ENCODE data around the gene ABCC9. TPM values are rescaled to one million over a fixed set of nuclear protein-coding genes. Genes with fewer than 3 reads are reported as not detected.

ABCC9 gene
- total RNA-seq, 4 donors from 2014 or later, result 76.1 to 140 (median 118) TPM

DNA sequence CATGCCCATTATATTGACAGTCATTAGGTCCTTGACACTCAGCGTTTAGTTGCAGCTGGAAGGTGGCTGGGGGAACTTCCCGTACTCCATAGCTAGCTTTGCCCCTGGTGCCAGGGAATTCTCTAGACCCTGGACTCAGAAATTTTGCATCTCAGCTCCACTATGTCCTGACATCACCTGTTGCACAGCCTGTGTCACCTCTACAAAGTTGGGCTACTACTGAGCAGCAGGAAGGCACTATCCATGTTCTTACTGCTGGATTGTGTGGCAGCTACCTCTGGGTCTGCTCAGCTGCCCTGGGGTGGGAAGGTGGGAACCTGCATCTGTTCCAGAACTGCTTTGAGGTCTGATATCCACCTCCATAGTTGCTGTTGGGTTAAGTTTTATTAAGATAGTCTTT lies 177.7 kb downstream of the ABCC9 start:
- no peaks in the 10 kb centered on the region for H3K4me1 ChIP-seq
- intact Hi-C loops (cut with DNase I; ENCODE audit: low total_unique reads), result no loop called here
- TF ChIP-seq POLR2A (IDR thresholded peaks at IDR 0.05), result no peak
- TF ChIP-seq, protein P1, sequence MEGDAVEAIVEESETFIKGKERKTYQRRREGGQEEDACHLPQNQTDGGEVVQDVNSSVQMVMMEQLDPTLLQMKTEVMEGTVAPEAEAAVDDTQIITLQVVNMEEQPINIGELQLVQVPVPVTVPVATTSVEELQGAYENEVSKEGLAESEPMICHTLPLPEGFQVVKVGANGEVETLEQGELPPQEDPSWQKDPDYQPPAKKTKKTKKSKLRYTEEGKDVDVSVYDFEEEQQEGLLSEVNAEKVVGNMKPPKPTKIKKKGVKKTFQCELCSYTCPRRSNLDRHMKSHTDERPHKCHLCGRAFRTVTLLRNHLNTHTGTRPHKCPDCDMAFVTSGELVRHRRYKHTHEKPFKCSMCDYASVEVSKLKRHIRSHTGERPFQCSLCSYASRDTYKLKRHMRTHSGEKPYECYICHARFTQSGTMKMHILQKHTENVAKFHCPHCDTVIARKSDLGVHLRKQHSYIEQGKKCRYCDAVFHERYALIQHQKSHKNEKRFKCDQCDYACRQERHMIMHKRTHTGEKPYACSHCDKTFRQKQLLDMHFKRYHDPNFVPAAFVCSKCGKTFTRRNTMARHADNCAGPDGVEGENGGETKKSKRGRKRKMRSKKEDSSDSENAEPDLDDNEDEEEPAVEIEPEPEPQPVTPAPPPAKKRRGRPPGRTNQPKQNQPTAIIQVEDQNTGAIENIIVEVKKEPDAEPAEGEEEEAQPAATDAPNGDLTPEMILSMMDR (IDR thresholded peaks at IDR 0.05 in 4 of 5, conservative IDR thresholded peaks at IDR 0.05 in 1 of 5), result no peak
- H3K9me3 ChIP-seq, result no peaks in the 10 kb centered on the region
- H3K36me3 ChIP-seq, result no peaks in the 10 kb centered on the region
- no peak overlapping the region for H3K4me3 ChIP-seq
- no peak for ATAC-seq
- no peak for DNase-seq
- H3K27me3 ChIP-seq, result no peaks in the 10 kb centered on the region
- in situ Hi-C loops (cut with MboI; ENCODE audit: low sequenced_read_pairs in 4 of 4), result no loop called here
- no peak overlapping the region for H3K27ac ChIP-seq

DNA sequence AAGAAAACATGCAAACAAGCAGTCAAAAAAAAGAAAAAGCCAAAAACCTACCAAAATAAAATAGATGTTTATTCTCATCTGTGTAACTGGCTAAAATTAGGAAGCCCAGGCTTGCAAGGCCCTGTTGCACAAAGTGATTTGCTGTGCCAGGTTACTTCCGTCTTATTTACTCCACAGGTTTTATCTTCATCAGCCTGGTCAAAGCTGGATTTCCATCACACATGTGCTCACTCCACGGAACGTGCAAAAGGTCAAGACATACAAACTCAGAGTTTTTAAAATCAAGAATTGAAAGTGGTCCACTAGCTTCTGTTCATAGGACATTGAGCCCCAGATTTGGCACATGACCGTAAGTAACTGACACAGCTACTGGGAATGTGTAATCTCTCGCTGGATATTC lies 181.5 kb downstream of the ABCC9 start:
- Histone ChIP-seq H3K27ac (no peak overlapping the region), H3K4me3 (no peak overlapping the region), H3K27me3 (no peaks in the 10 kb centered on the region), H3K9me3 (no peaks in the 10 kb centered on the region), H3K36me3 (no peaks in the 10 kb centered on the region), H3K4me1 (no peaks in the 10 kb centered on the region)
- intact Hi-C loops (cut with DNase I; ENCODE audit: low total_unique reads) (no loop called here), in situ Hi-C loops (cut with MboI; ENCODE audit: low sequenced_read_pairs in 4 of 4) (no loop called here)
- TF ChIP-seq, protein P1 (IDR thresholded peaks at IDR 0.05 in 4 of 5, conservative IDR thresholded peaks at IDR 0.05 in 1 of 5), result no peak
- TF ChIP-seq POLR2A (IDR thresholded peaks at IDR 0.05), result no peak
- ATAC-seq (no peak), DNase-seq (no peak)

GRCh38 chr12:21757735-21758134 lies 183.5 kb downstream of the ABCC9 start:
- intact Hi-C loops (cut with DNase I; ENCODE audit: low total_unique reads), result no loop called here
- TF ChIP-seq POLR2A (IDR thresholded peaks at IDR 0.05), result no peak
- Histone ChIP-seq H3K4me1 (no peaks in the 10 kb centered on the region), H3K4me3 (no peak overlapping the region), H3K27ac (no peak overlapping the region), H3K9me3 (no peaks in the 10 kb centered on the region), H3K27me3 (no peaks in the 10 kb centered on the region), H3K36me3 (no peaks in the 10 kb centered on the region)
- no peak for ATAC-seq
- DNase-seq, result no peak
- in situ Hi-C loops (cut with MboI; ENCODE audit: low sequenced_read_pairs in 4 of 4), result no loop called here

DNA sequence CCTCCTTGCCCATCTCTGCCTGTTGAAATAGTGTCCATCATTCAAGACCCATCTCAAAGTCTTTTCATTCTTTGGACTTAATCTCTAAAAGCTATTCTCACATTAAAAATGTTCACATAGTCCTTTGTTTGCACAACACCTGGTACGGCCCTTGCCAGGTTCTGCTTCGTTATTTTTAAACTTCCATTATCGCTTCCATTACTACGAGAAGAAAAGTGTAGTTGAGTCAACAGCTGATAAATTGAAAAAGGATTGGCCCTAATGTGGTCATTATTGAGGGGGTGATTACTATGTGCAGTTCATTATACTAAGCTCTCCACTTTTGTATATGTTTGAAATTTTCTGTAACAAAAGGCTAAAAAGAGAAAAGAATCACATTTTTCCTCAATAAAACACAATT lies 184.5 kb downstream of the ABCC9 start:
- H3K27me3 ChIP-seq, result no peaks in the 10 kb centered on the region
- ATAC-seq (no peak), DNase-seq (no peak)
- TF ChIP-seq, protein P1 (IDR thresholded peaks at IDR 0.05 in 4 of 5, conservative IDR thresholded peaks at IDR 0.05 in 1 of 5), result no peak
- TF ChIP-seq POLR2A (IDR thresholded peaks at IDR 0.05), result no peak
- no peaks in the 10 kb centered on the region for H3K36me3 ChIP-seq
- no peak overlapping the region for H3K27ac ChIP-seq
- in situ Hi-C loops (cut with MboI; ENCODE audit: low sequenced_read_pairs in 4 of 4), result no loop called here
- no peak overlapping the region for H3K4me3 ChIP-seq
- H3K9me3 ChIP-seq, result no peaks in the 10 kb centered on the region
- intact Hi-C loops (cut with DNase I; ENCODE audit: low total_unique reads), result no loop called here
- no peaks in the 10 kb centered on the region for H3K4me1 ChIP-seq

- intact Hi-C loops (cut with DNase I; ENCODE audit: low total_unique reads), result no loop called here
- H3K27ac ChIP-seq, result no peak overlapping the region
- in situ Hi-C loops (cut with MboI; ENCODE audit: low sequenced_read_pairs in 4 of 4), result no loop called here
- H3K4me3 ChIP-seq, result no peak overlapping the region
- no peaks in the 10 kb centered on the region for H3K36me3 ChIP-seq
- H3K9me3 ChIP-seq, result no peaks in the 10 kb centered on the region
- no peak for TF ChIP-seq POLR2A (IDR thresholded peaks at IDR 0.05)
- ATAC-seq, result no peak
- no peak for DNase-seq
- H3K27me3 ChIP-seq, result no peaks in the 10 kb centered on the region
- H3K4me1 ChIP-seq, result no peaks in the 10 kb centered on the region
Observed at GRCh38 chr12:21751517-21751916, 189.7 kb downstream of the ABCC9 start.

Other genes with a start within 250 kb of the ABCC9 start
- 10 to 100 TPM in 3 of 4 donors, 1 to 10 TPM in 1; 5.4 to 47.1 (median 12.6) TPM for gene KCNJ8, start 166.7 kb downstream of the ABCC9 start, total RNA-seq
- 10 to 100 TPM; 28.2 to 33.4 (median 29.8) TPM for gene CMAS, start 104.8 kb upstream of the ABCC9 start, total RNA-seq